ENCODE measurements around the gene SNTG2. TPM values are rescaled to one million over a fixed set of nuclear protein-coding genes. Genes with fewer than 3 reads are reported as not detected.

The SNTG2 gene
- total RNA-seq, 1 donor from 2014 or later = 2.2 TPM

DNA sequence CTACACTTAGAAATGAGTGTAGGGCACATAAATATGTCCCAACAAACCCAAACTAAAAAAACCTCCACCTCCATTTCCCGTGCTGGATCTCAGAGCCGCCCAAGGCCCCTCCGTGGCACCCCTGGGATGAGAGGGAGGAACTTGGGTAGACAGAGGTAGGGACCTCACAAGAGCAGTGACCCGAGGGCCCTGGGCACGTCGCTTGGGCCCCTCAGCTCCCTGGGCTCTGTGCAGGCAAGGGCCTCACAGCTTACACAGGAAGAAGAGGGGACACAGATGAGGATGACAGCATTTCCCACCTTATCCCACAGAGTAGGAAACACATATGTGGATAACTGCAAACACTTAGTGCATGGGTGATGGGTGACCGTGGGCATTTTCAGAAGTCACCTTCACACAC lies 368.7 kb downstream of the SNTG2 start:
- Mint-ChIP-seq H3K4me3 (no peak overlapping the region), H3K36me3 (ENCODE audit: low read depth) (no peaks in the 10 kb centered on the region), H3K4me1 (no peaks in the 10 kb centered on the region), H3K27ac (no peak overlapping the region), H3K27me3 (peaks cover 2% of the 10 kb centered on the region), H3K9me3 (no peaks in the 10 kb centered on the region)
- TF ChIP-seq, protein P1, sequence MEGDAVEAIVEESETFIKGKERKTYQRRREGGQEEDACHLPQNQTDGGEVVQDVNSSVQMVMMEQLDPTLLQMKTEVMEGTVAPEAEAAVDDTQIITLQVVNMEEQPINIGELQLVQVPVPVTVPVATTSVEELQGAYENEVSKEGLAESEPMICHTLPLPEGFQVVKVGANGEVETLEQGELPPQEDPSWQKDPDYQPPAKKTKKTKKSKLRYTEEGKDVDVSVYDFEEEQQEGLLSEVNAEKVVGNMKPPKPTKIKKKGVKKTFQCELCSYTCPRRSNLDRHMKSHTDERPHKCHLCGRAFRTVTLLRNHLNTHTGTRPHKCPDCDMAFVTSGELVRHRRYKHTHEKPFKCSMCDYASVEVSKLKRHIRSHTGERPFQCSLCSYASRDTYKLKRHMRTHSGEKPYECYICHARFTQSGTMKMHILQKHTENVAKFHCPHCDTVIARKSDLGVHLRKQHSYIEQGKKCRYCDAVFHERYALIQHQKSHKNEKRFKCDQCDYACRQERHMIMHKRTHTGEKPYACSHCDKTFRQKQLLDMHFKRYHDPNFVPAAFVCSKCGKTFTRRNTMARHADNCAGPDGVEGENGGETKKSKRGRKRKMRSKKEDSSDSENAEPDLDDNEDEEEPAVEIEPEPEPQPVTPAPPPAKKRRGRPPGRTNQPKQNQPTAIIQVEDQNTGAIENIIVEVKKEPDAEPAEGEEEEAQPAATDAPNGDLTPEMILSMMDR (IDR thresholded peaks at IDR 0.05) = no peak
- DNase-seq (no peak), ATAC-seq (ENCODE audit: low read depth) (no peak)
- intact Hi-C loops (cut with micrococcal nuclease) = no loop called here
- CTCF ChIA-PET = interaction anchor here (0.7 kb wide), 1 partner anchor 173 kb away, joined by 3 read pairs; no protein-coding TSS in a partner anchor
- POLR2A ChIA-PET = no interaction called here

DNA sequence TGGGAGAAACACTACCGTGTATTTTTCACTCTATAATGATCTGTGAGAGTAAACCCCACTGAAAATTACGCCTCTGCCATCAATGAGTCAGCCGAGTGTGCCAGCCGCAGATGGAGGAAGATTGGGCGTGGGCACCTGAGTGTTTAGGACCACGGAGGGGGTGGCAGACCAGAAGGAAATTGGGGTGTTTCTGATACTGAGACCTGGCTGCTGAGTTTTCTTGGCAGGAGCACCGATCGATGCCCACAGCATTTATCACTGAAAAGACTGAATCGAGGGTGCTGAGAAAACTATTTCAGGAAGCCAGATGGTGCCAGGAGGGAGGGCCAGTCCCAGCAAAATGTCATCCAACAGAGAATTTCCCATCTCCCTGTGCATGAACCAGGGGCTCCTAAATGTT lies 370.7 kb downstream of the SNTG2 start:
- no peaks in the 10 kb centered on the region for H3K4me1 Mint-ChIP-seq
- TF ChIP-seq, protein P1 (IDR thresholded peaks at IDR 0.05) = no peak
- intact Hi-C loops (cut with micrococcal nuclease) = no loop called here
- POLR2A ChIA-PET = no interaction called here
- CTCF ChIA-PET = no interaction called here
- DNase-seq = no peak
- H3K4me3 Mint-ChIP-seq = no peak overlapping the region
- no peaks in the 10 kb centered on the region for H3K9me3 Mint-ChIP-seq
- H3K36me3 Mint-ChIP-seq (ENCODE audit: low read depth) = no peaks in the 10 kb centered on the region
- ATAC-seq (ENCODE audit: low read depth) = no peak
- no peaks in the 10 kb centered on the region for H3K27me3 Mint-ChIP-seq
- no peak overlapping the region for H3K27ac Mint-ChIP-seq

DNA sequence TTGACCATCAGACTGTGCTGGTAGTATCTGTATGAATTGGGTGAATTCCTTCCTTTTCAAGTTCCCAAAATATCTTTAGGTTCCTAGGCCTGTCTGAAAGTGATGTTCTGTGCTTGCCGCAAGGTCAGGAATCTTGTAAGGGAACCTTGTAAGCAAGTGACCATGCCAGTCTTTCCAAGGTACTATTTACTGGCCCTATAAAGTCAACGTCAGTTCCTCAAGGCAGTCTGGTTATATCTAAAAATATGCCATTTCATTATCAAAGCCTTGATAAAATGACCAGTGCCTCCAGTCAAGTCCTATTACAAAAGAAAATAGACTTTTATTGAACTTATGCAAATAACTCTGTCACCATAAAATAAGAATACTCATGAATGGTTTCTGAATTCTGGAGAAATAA lies 374.2 kb downstream of the SNTG2 start:
- TF ChIP-seq, protein P1 (IDR thresholded peaks at IDR 0.05) = no peak
- ChIA-PET CTCF (no interaction called here), POLR2A (no interaction called here)
- Mint-ChIP-seq H3K36me3 (ENCODE audit: low read depth) (no peaks in the 10 kb centered on the region), H3K4me3 (no peak overlapping the region), H3K27ac (no peak overlapping the region), H3K9me3 (no peaks in the 10 kb centered on the region), H3K27me3 (no peaks in the 10 kb centered on the region), H3K4me1 (no peaks in the 10 kb centered on the region)
- ATAC-seq (ENCODE audit: low read depth) (no peak), DNase-seq (no peak)
- intact Hi-C loops (cut with micrococcal nuclease) = no loop called here

DNA sequence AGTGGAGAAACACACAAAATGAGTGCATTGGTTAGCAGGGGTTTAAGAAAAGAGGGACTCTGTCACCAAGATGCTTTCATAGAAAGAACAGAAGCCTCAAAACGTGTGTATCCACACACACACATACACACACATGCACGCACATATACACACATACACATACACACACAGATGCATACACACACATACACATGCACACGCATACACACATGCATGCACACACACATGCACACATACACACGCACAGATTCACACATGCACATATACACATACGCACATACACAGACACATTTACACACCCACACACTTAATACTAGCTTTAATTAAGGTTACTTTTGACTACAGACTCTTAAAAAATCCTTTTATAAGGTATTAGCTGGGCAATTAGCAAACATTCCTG lies 378.0 kb downstream of the SNTG2 start:
- CTCF ChIA-PET = no interaction called here
- Mint-ChIP-seq H3K9me3 (peaks cover 8% of the 10 kb centered on the region), H3K27me3 (no peaks in the 10 kb centered on the region), H3K4me3 (no peak overlapping the region), H3K36me3 (ENCODE audit: low read depth) (no peaks in the 10 kb centered on the region), H3K4me1 (no peaks in the 10 kb centered on the region), H3K27ac (no peak overlapping the region)
- DNase-seq (no peak), ATAC-seq (ENCODE audit: low read depth) (no peak)
- POLR2A ChIA-PET = no interaction called here
- TF ChIP-seq, protein P1 (IDR thresholded peaks at IDR 0.05) = no peak
- intact Hi-C loops (cut with micrococcal nuclease) = no loop called here

DNA sequence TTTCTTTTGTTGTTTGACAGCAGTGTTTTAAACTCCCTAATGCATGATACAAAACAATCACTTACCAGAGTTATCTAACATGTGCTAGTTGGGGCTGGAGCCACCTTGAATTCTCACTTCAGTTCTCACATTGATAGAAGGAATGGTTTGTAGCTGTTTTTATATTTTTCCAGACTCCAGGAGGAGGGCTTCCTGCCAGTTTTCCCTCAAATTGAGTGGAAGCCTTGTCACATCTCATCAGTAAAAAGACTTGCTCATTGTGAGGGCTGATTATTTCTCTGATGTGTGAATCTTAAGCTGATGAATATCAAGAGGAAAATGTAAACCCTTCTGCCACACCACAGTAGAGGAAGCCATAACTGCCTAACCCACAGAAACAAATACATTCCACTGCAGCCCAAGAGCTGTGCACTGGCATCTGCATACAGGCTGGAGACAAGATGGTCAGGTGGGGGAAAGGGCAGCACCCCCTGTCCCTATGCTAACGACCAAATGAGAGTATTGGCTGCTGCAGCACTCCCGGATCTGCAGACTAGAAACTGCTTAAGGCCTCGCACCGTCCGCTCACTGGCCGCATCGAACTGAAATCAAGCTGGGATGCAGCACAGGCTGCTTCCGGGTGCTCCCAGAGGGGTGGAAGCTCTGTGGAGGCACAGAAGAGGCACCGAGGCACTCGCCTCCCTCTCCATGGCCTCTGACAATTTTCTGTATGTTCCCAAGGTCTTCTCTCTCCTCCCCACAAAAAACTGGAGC lies 388.9 kb downstream of the SNTG2 start:
- H3K36me3 Mint-ChIP-seq (ENCODE audit: low read depth) = no peaks in the 10 kb centered on the region
- TF ChIP-seq, protein P1 (IDR thresholded peaks at IDR 0.05) = no peak
- intact Hi-C loops (cut with micrococcal nuclease) = no loop called here
- H3K9me3 Mint-ChIP-seq = peaks cover 9% of the 10 kb centered on the region
- ChIA-PET POLR2A (no interaction called here), CTCF (no interaction called here)
- no peak overlapping the region for H3K4me3 Mint-ChIP-seq
- DNase-seq (no peak), ATAC-seq (ENCODE audit: low read depth) (no peak)
- no peaks in the 10 kb centered on the region for H3K4me1 Mint-ChIP-seq
- H3K27me3 Mint-ChIP-seq = no peaks in the 10 kb centered on the region
- H3K27ac Mint-ChIP-seq = no peak overlapping the region
